Calu3 (cell line): ENCODE results near the gene HIC2. TPM values are rescaled to one million over a fixed set of nuclear protein-coding genes. Genes with fewer than 3 reads are reported as not detected.

ENCODE experiments used
- BruUV-seq: library from RNA; stranded (reverse); fragments of 400-500 nt; replicated peaks from 2 replicates; lab custom pipeline; 2021; lab: Mats Ljungman, UMichigan
- CTCF ChIA-PET: fragments of 300-600 bp; sonication (Branson Sonifier 250); formaldehyde crosslinking; loops from one replicate; lab custom pipeline; 2022; ENCODE audit warnings: antibody characterized with exemption; lab: Charles Lee
- DNase-seq: peaks from one replicate; pipeline ENCODE4 v3.0.0; 2022
- H3K27ac Mint-ChIP-seq: one replicate; pipeline ENCODE4 v1.8.0; 2022; ENCODE audit warnings: mixed read lengths; ENCODE audit not compliant: unreplicated experiment
- H3K27me3 Mint-ChIP-seq: one replicate; pipeline ENCODE4 v1.8.0; 2022; ENCODE audit warnings: mixed read lengths; ENCODE audit not compliant: unreplicated experiment
- H3K36me3 Mint-ChIP-seq: one replicate; pipeline ENCODE4 v1.8.0; 2022; ENCODE audit warnings: mild to moderate bottlenecking, moderate library complexity, mixed read lengths; ENCODE audit not compliant: insufficient read depth, unreplicated experiment
- H3K4me1 Mint-ChIP-seq: one replicate; pipeline ENCODE4 v1.8.0; 2022; ENCODE audit warnings: mild to moderate bottlenecking, low read depth, mixed read lengths; ENCODE audit not compliant: unreplicated experiment
- H3K4me3 Mint-ChIP-seq: one replicate; pipeline ENCODE4 v1.8.0; 2022; ENCODE audit warnings: mild to moderate bottlenecking, low read depth, moderate library complexity, mixed read lengths; ENCODE audit not compliant: unreplicated experiment
- H3K9me3 Mint-ChIP-seq: one replicate; pipeline ENCODE4 v1.8.0; 2022; ENCODE audit warnings: low read depth, mixed read lengths; ENCODE audit not compliant: unreplicated experiment
- intact Hi-C: fragments of 100-400 bp; cut with micrococcal nuclease; formaldehyde crosslinking; loops from one replicate; pipeline ENCODE4 v1.10.0; 2022; ENCODE audit not compliant: unreplicated experiment
- total RNA-seq: library from RNA; stranded (reverse); gene quantifications from 2 replicates; pipeline ENCODE4 v1.2.3, GENCODE V29; 2022
- TF ChIP-seq, protein P1 (sequence below): fragments of 200-600 bp; IDR thresholded peaks from one replicate; pipeline ENCODE4 v1.8.0; 2022; ENCODE audit warnings: antibody characterized with exemption; ENCODE audit not compliant: unreplicated experiment

HIC2 gene
- total RNA-seq, 1 experiment from 2014 or later: 7.7 TPM

- no peak overlapping the region for H3K4me3 Mint-ChIP-seq
- DNase-seq: no peak
- peaks cover 16% of the 10 kb centered on the region for H3K36me3 Mint-ChIP-seq
- no TSS peak for BruUV-seq
- H3K27ac Mint-ChIP-seq: no peak overlapping the region
- no peaks in the 10 kb centered on the region for H3K4me1 Mint-ChIP-seq
- intact Hi-C loops: no loop called here
- no peaks in the 10 kb centered on the region for H3K9me3 Mint-ChIP-seq
- TF ChIP-seq, protein P1, sequence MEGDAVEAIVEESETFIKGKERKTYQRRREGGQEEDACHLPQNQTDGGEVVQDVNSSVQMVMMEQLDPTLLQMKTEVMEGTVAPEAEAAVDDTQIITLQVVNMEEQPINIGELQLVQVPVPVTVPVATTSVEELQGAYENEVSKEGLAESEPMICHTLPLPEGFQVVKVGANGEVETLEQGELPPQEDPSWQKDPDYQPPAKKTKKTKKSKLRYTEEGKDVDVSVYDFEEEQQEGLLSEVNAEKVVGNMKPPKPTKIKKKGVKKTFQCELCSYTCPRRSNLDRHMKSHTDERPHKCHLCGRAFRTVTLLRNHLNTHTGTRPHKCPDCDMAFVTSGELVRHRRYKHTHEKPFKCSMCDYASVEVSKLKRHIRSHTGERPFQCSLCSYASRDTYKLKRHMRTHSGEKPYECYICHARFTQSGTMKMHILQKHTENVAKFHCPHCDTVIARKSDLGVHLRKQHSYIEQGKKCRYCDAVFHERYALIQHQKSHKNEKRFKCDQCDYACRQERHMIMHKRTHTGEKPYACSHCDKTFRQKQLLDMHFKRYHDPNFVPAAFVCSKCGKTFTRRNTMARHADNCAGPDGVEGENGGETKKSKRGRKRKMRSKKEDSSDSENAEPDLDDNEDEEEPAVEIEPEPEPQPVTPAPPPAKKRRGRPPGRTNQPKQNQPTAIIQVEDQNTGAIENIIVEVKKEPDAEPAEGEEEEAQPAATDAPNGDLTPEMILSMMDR: no peak
- CTCF ChIA-PET: no interaction called here
- H3K27me3 Mint-ChIP-seq: no peaks in the 10 kb centered on the region
Measured at GRCh38 chr22:21443057-21443734, 26.0 kb downstream of the HIC2 start.

- H3K36me3 Mint-ChIP-seq: peaks cover 16% of the 10 kb centered on the region
- H3K27me3 Mint-ChIP-seq: no peaks in the 10 kb centered on the region
- no peak overlapping the region for H3K4me3 Mint-ChIP-seq
- TF ChIP-seq, protein P1: no peak
- CTCF ChIA-PET: no interaction called here
- H3K9me3 Mint-ChIP-seq: no peaks in the 10 kb centered on the region
- no peak for DNase-seq
- H3K27ac Mint-ChIP-seq: no peak overlapping the region
- no TSS peak for BruUV-seq
- intact Hi-C loops: no loop called here
- H3K4me1 Mint-ChIP-seq: no peaks in the 10 kb centered on the region
Measured at GRCh38 chr22:21443735-21444421, 26.7 kb downstream of the HIC2 start.

- H3K9me3 Mint-ChIP-seq: no peaks in the 10 kb centered on the region
- no peaks in the 10 kb centered on the region for H3K27me3 Mint-ChIP-seq
- no peak for DNase-seq
- TF ChIP-seq, protein P1: no peak
- H3K4me1 Mint-ChIP-seq: no peaks in the 10 kb centered on the region
- intact Hi-C loops: no loop called here
- peaks cover 16% of the 10 kb centered on the region for H3K36me3 Mint-ChIP-seq
- BruUV-seq: no TSS peak
- no peak overlapping the region for H3K27ac Mint-ChIP-seq
- CTCF ChIA-PET: no interaction called here
- H3K4me3 Mint-ChIP-seq: no peak overlapping the region
Measured at GRCh38 chr22:21444701-21445436, 27.7 kb downstream of the HIC2 start.

DNA sequence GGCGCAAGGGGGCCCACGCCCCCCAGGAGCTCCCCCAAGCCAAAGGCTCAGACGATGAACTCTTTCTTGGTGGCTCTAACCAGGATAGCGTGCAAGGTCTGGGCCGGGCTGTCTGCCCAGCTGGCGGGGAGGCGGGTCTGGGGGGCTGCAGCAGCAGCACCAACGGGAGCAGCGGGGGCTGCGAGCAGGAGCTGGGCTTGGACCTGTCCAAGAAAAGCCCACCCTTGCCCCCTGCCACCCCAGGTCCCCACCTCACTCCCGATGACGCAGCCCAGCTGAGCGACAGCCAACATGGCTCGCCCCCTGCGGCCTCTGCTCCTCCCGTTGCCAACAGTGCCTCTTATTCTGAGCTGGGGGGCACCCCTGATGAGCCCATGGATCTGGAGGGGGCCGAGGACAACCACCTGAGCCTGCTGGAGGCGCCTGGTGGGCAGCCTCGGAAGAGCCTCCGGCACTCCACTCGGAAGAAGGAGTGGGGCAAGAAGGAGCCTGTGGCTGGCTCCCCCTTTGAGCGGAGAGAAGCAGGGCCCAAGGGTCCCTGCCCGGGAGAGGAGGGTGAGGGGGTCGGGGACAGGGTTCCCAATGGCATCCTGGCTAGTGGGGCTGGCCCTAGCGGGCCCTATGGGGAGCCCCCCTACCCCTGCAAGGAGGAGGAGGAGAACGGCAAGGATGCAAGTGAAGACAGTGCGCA, 28.4 kb downstream of the HIC2 start:
- Mint-ChIP-seq H3K4me1 (no peaks in the 10 kb centered on the region), H3K27me3 (no peaks in the 10 kb centered on the region), H3K4me3 (no peak overlapping the region), H3K9me3 (no peaks in the 10 kb centered on the region), H3K27ac (no peak overlapping the region), H3K36me3 (peaks cover 16% of the 10 kb centered on the region)
- no peak for DNase-seq
- no TSS peak for BruUV-seq
- TF ChIP-seq, protein P1: no peak
- intact Hi-C loops: no loop called here
- CTCF ChIA-PET: no interaction called here
